Calu3 (cell line): ENCODE measurements around the gene RNU1-3. TPM values are rescaled to one million over a fixed set of nuclear protein-coding genes. Genes with fewer than 3 reads are reported as not detected.

ENCODE experiments used
- BruUV-seq: library from RNA; stranded (reverse); fragments of 400-500 nt; replicated peaks from 2 replicates; lab custom pipeline; 2021; lab: Mats Ljungman, UMichigan
- CTCF ChIA-PET: fragments of 300-600 bp; sonication (Branson Sonifier 250); formaldehyde crosslinking; loops from one replicate; lab custom pipeline; 2022; ENCODE audit warnings: antibody characterized with exemption; lab: Charles Lee
- DNase-seq: peaks from one replicate; pipeline ENCODE4 v3.0.0; 2022
- H3K27ac Mint-ChIP-seq: one replicate; pipeline ENCODE4 v1.8.0; 2022; ENCODE audit warnings: mixed read lengths; ENCODE audit not compliant: unreplicated experiment
- H3K27me3 Mint-ChIP-seq: one replicate; pipeline ENCODE4 v1.8.0; 2022; ENCODE audit warnings: mixed read lengths; ENCODE audit not compliant: unreplicated experiment
- H3K36me3 Mint-ChIP-seq: one replicate; pipeline ENCODE4 v1.8.0; 2022; ENCODE audit warnings: mild to moderate bottlenecking, moderate library complexity, mixed read lengths; ENCODE audit not compliant: insufficient read depth, unreplicated experiment
- H3K4me1 Mint-ChIP-seq: one replicate; pipeline ENCODE4 v1.8.0; 2022; ENCODE audit warnings: mild to moderate bottlenecking, low read depth, mixed read lengths; ENCODE audit not compliant: unreplicated experiment
- H3K4me3 Mint-ChIP-seq: one replicate; pipeline ENCODE4 v1.8.0; 2022; ENCODE audit warnings: mild to moderate bottlenecking, low read depth, moderate library complexity, mixed read lengths; ENCODE audit not compliant: unreplicated experiment
- H3K9me3 Mint-ChIP-seq: one replicate; pipeline ENCODE4 v1.8.0; 2022; ENCODE audit warnings: low read depth, mixed read lengths; ENCODE audit not compliant: unreplicated experiment
- CTCF ChIP-seq: fragments of 200-600 bp; IDR thresholded peaks from one replicate; pipeline ENCODE4 v1.8.0; 2022; ENCODE audit warnings: antibody characterized with exemption; ENCODE audit not compliant: unreplicated experiment
- intact Hi-C: fragments of 100-400 bp; cut with micrococcal nuclease; formaldehyde crosslinking; loops from one replicate; pipeline ENCODE4 v1.10.0; 2022; ENCODE audit not compliant: unreplicated experiment
- total RNA-seq: library from RNA; stranded (reverse); gene quantifications from 2 replicates; pipeline ENCODE4 v1.2.3, GENCODE V29; 2022

RNU1-3 gene
- total RNA-seq, 1 experiment from 2014 or later = 1,678 TPM

GRCh38 chr1:16618719-16619118 is 48.0 kb downstream of the RNU1-3 start:
- no peaks in the 10 kb centered on the region for H3K4me1 Mint-ChIP-seq
- BruUV-seq = no TSS peak
- intact Hi-C loops = no loop called here
- CTCF ChIA-PET = no interaction called here
- no peak for TF ChIP-seq CTCF
- no peak overlapping the region for H3K27ac Mint-ChIP-seq
- no peaks in the 10 kb centered on the region for H3K9me3 Mint-ChIP-seq
- no peak overlapping the region for H3K4me3 Mint-ChIP-seq
- H3K27me3 Mint-ChIP-seq = no peaks in the 10 kb centered on the region
- no peaks in the 10 kb centered on the region for H3K36me3 Mint-ChIP-seq
- no peak for DNase-seq

GRCh38 chr1:16617778-16618580 is 48.8 kb downstream of the RNU1-3 start:
- CTCF ChIA-PET = no interaction called here
- intact Hi-C loops = no loop called here
- no TSS peak for BruUV-seq
- H3K4me1 Mint-ChIP-seq = no peaks in the 10 kb centered on the region
- H3K4me3 Mint-ChIP-seq = no peak overlapping the region
- H3K9me3 Mint-ChIP-seq = no peaks in the 10 kb centered on the region
- H3K27me3 Mint-ChIP-seq = no peaks in the 10 kb centered on the region
- no peak for TF ChIP-seq CTCF
- no peaks in the 10 kb centered on the region for H3K36me3 Mint-ChIP-seq
- DNase-seq = no peak
- H3K27ac Mint-ChIP-seq = no peak overlapping the region

GRCh38 chr1:16617114-16617631 is 49.6 kb downstream of the RNU1-3 start:
- H3K9me3 Mint-ChIP-seq = no peaks in the 10 kb centered on the region
- H3K4me1 Mint-ChIP-seq = no peaks in the 10 kb centered on the region
- H3K27me3 Mint-ChIP-seq = no peaks in the 10 kb centered on the region
- intact Hi-C loops = no loop called here
- no peaks in the 10 kb centered on the region for H3K36me3 Mint-ChIP-seq
- CTCF ChIA-PET = interaction anchor here (0.6 kb wide), 1 partner anchor 829 kb away, joined by 3 read pairs; no protein-coding TSS in a partner anchor
- no peak overlapping the region for H3K4me3 Mint-ChIP-seq
- DNase-seq = no peak
- no peak for TF ChIP-seq CTCF
- no peak overlapping the region for H3K27ac Mint-ChIP-seq
- no TSS peak for BruUV-seq

Other genes starting within 250 kb of the RNU1-3 start
- gene SPATA21, start 229.5 kb downstream of the RNU1-3 start, total RNA-seq = not detected in 2 replicates
- 28.1 and 30.7 TPM in 2 replicates for gene NECAP2, start 226.2 kb downstream of the RNU1-3 start, total RNA-seq
- gene RNU1-1, start 152.7 kb downstream of the RNU1-3 start, total RNA-seq = 1,678 and 1,905 TPM in 2 replicates
- 26.4 and 27.8 TPM in 2 replicates for gene NBPF1, start 53.4 kb downstream of the RNU1-3 start, total RNA-seq
- 1,678 and 1,905 TPM in 2 replicates for gene RNU1-4, start 73.6 kb upstream of the RNU1-3 start, total RNA-seq
- 1,678 and 1,905 TPM in 2 replicates for gene RNU1-2, start 229.0 kb upstream of the RNU1-3 start, total RNA-seq